GM12878 (cell line): ENCODE measurements around the gene DHX16. TPM values are rescaled to one million over a fixed set of nuclear protein-coding genes. Genes with fewer than 3 reads are reported as not detected.

Experiments
- ATAC-seq: fragments of 200-7000 bp; cut with Tn5 transposase; 3 replicates; pipeline ENCODE4 v1.9.1; 2020; ENCODE audit warnings: mild to moderate bottlenecking, moderate library complexity
- BruUV-seq: library from RNA; stranded (reverse); fragments of 400-500 nt; replicated peaks from 2 replicates; lab custom pipeline; 2021; lab: Mats Ljungman, UMichigan
- CTCF ChIA-PET: fragments of 300-600 bp; sonication (Branson Sonifier 250); formaldehyde crosslinking; extraction: SDS; loops from one replicate; lab custom pipeline; 2021; ENCODE audit warnings: inconsistent platforms; lab: Yijun Ruan, JAX
- POLR2A ChIA-PET: fragments of 350-600 bp; formaldehyde crosslinking; extraction: SDS; loops from one replicate; lab custom pipeline; 2021; ENCODE audit warnings: inconsistent platforms; lab: Charles Lee
- RAD21 ChIA-PET: fragments of 300-600 bp; sonication (Branson Sonifier 250); formaldehyde crosslinking; loops from one replicate; lab custom pipeline; 2023; ENCODE audit warnings: antibody characterized with exemption; ENCODE audit not compliant: unreplicated experiment; lab: Charles Lee
- SMC1A ChIA-PET: fragments of 300-600 bp; sonication (Branson Sonifier 250); formaldehyde crosslinking; loops from one replicate; lab custom pipeline; 2023; ENCODE audit not compliant: unreplicated experiment, uncharacterized antibody; lab: Charles Lee
- DNase-seq: peaks from one replicate; pipeline ENCODE4 v3.0.0-alpha.2; 2011; ENCODE audit warnings: low read depth, low spot score
- FAIRE-seq: peaks from 3 replicates; lab custom pipeline; 2011; peaks lifted over from hg19 to GRCh38; lab: Jason Lieb, UNC
- H2AFZ ChIP-seq: 2 replicates; pipeline ENCODE4 v1.6.0; 2011; ENCODE audit warnings: low read depth, low read length, control low read depth; ENCODE audit not compliant: control insufficient read depth
- H3K27ac ChIP-seq: 2 replicates; pipeline ENCODE4 v1.5.1; 2011; ENCODE audit warnings: control low read depth; ENCODE audit not compliant: control insufficient read depth, insufficient read depth
- H3K27me3 ChIP-seq, 2 experiments: replicated peaks in 1 of 2; 2 replicates each; pipeline versions ENCODE4 v1.6.0 to v1.6.1; 2011; ENCODE audit warnings: low read length in 1 of 2; ENCODE audit not compliant: control insufficient read depth in 2 of 2, insufficient read depth in 2 of 2
- H3K36me3 ChIP-seq, 2 experiments: 2 replicates each; pipeline ENCODE4 v1.5.1; 2011; ENCODE audit warnings: low read length in 1 of 2; ENCODE audit not compliant: control insufficient read depth in 2 of 2, insufficient read depth in 2 of 2
- H3K4me1 ChIP-seq: 2 replicates; pipeline ENCODE4 v1.6.1; 2011; ENCODE audit warnings: mild to moderate bottlenecking, low read length, moderate library complexity, mixed read lengths; ENCODE audit not compliant: control insufficient read depth, insufficient read depth
- H3K4me2 ChIP-seq: 2 replicates; pipeline ENCODE4 v1.6.0; 2011; ENCODE audit warnings: control low read depth; ENCODE audit not compliant: control insufficient read depth, insufficient read depth
- H3K4me3 ChIP-seq: fragments of 200-600 bp; sonication (generic); 2 replicates; pipeline ENCODE4 v1.5.1; 2016
- H3K79me2 ChIP-seq: 2 replicates; pipeline ENCODE4 v1.6.0; 2011; ENCODE audit warnings: low read length; ENCODE audit not compliant: control insufficient read depth, insufficient read depth
- H3K9ac ChIP-seq: 2 replicates; pipeline ENCODE4 v1.8.0; 2011; ENCODE audit warnings: low read length, control low read depth, mixed read lengths; ENCODE audit not compliant: control insufficient read depth, insufficient read depth
- H3K9me3 ChIP-seq: replicated peaks from 3 replicates; pipeline ENCODE4 v1.5.1; 2011; ENCODE audit warnings: mild to moderate bottlenecking, low read length; ENCODE audit not compliant: control insufficient read depth, insufficient read depth
- H4K20me1 ChIP-seq: 2 replicates; pipeline ENCODE4 v1.6.0; 2011; ENCODE audit not compliant: control insufficient read depth, insufficient read depth
- BMI1 ChIP-seq: fragments of 450-650 bp; IDR thresholded peaks from 2 replicates; pipeline ENCODE4 v1.6.1; 2016; ENCODE audit warnings: mild to moderate bottlenecking, moderate library complexity, borderline replicate concordance
- E4F1 ChIP-seq: fragments of 450-650 bp; IDR thresholded peaks from 2 replicates; pipeline ENCODE4 v1.6.1; 2018; ENCODE audit warnings: borderline replicate concordance, mild to moderate bottlenecking; ENCODE audit not compliant: partially characterized antibody
- LARP7 ChIP-seq: fragments of 450-650 bp; IDR thresholded peaks from 2 replicates; pipeline ENCODE4 v1.6.1; 2017; ENCODE audit warnings: mild to moderate bottlenecking
- PAX8 ChIP-seq: fragments of 450-650 bp; IDR thresholded peaks from 2 replicates; pipeline ENCODE4 v1.6.1; 2017; ENCODE audit warnings: mild to moderate bottlenecking, moderate library complexity
- RCOR1 ChIP-seq: conservative IDR thresholded peaks from 2 replicates; pipeline ENCODE4 v1.6.1; 2012; ENCODE audit warnings: low read depth, low read length, improper control_type of control experiment
- SMARCA5 ChIP-seq: fragments of 450-650 bp; IDR thresholded peaks from 2 replicates; pipeline ENCODE4 v1.6.1; 2017; ENCODE audit warnings: mild to moderate bottlenecking
- TAF1 ChIP-seq: IDR thresholded peaks from 2 replicates; pipeline ENCODE4 v1.6.1; 2011; ENCODE audit warnings: mild to moderate bottlenecking, low read depth, low read length, borderline replicate concordance
- WRNIP1 ChIP-seq: IDR thresholded peaks from 2 replicates; pipeline ENCODE4 v1.6.1; 2011; ENCODE audit warnings: low read depth, low read length, improper control_type of control experiment, borderline replicate concordance
- ZNF207 ChIP-seq: fragments of 450-650 bp; IDR thresholded peaks from 2 replicates; pipeline ENCODE4 v1.6.1; 2014; ENCODE audit warnings: antibody characterized with exemption, mild to moderate bottlenecking, borderline replicate concordance
- WGBS: methylation state at CpG from one replicate; pipeline ENCODE4 v1.1.6; 2016; ENCODE audit warnings: low lambda C conversion rate; ENCODE audit not compliant: insufficient replicate concordance, insufficient coverage; ENCODE audit errors: missing lambda C conversion rate; 5-methylcytosine and 5-hydroxymethylcytosine counted together
- in situ Hi-C: fragments of 300-500 bp; cut with MboI; formaldehyde crosslinking; loops from 9 replicates; pipeline ENCODE4 v1.14.3; 2018; ENCODE audit warnings: mixed read lengths
- intact Hi-C: fragments of 100-400 bp; cut with micrococcal nuclease; formaldehyde crosslinking; loops from one replicate; pipeline ENCODE4 v1.14.2; 2022; ENCODE audit not compliant: unreplicated experiment
- polyA plus RNA-seq, 11 experiments: library from polyadenylated mRNA; depleted of rRNA in 4 of 11; unstranded in 6 of 11; stranded (reverse) in 5 of 11; fragments of >200 nt; fragmentation: Nextera tagmentation in 4 of 11; fragmentation: Illumina TruSeq in 1 of 11; extraction: Ambion mirVana in 4 of 11; extraction: Trizol in 1 of 11; gene quantifications; 1 replicate in 1 of 11; 2 replicates in 10 of 11; pipeline versions ENCODE4 v1.2.1 to v1.2.3, GENCODE V29; 2011 to 2016; ENCODE audit warnings: inconsistent platforms in 2 of 11, missing spikeins in 2 of 11, low read depth in 1 of 11
- total RNA-seq, 4 experiments: library from RNA; depleted of rRNA in 3 of 4; stranded (reverse); fragments of >200 nt in 3 of 4; fragmentation: Illumina TruSeq in 1 of 4; extraction: Trizol in 1 of 4; gene quantifications; 2 replicates each; pipeline versions ENCODE4 v1.2.1 to v1.2.3, GENCODE V29; 2013 to 2021
- TF ChIP-seq, protein P1 (sequence below): IDR thresholded peaks from 2 replicates; pipeline ENCODE4 v1.6.1; 2012; ENCODE audit warnings: mild to moderate bottlenecking, low read depth, low read length

Gene DHX16
- total and polyA plus RNA-seq, 10 of the 15 experiments (the other 5 are each of a cell fraction or from before 2014, with no cell fraction given): 10.1 to 41.4 (median 38.3) TPM

DNA sequence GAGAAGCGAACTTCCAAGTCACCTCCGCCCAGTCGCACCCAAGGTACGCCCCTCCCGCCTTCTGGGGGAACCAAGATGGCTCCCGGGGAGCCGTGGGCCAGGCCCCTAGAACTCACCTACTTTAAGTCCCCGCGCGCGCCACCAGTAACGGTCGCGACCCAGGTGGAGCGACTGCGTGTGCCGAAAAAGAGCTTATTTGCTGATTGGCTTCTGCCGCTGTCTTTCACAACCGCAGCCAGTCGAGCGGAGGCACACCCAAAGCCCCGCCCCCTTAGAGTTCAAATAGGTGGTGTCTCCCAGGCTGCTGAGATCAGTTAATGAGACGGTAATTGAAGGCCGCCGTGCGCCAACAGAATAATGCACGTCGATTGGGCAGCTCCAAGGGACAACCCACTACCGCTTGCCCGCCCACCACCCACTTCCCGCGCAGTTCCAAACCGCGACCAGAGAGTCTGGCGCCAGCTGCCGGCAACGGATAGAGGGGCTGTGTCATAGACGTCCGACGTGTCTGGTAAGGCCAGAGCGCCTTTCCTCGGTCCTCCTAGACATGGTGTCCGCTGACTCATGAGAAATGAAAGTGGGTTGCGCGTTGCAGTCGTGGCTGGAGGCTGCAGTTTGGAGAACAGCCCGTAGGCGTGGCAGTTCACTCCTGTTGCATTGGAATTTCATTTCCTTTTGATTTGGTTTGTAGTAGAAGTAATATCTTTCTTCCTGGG is 44.5 kb upstream of the DHX16 start, which contains the start of gene MDC1 (continued):
- no peak for TF ChIP-seq E4F1
- TF ChIP-seq RCOR1: no peak
- no peak for TF ChIP-seq ZNF207

- RAD21 ChIA-PET: interaction anchor here (0.7 to 11.2 kb wide), 14 partner anchors 14 to 371 kb away, joined by 3 to 209 read pairs (median 3); partner anchors contain the start of genes DHX16, GNL1, NRM and VARS2
- FAIRE-seq: no peak
- peak overlapping the region; percentile 81 for H3K4me3 ChIP-seq
- SMC1A ChIA-PET: interaction anchor here (0.7 to 17.7 kb wide), 4 partner anchors 14 to 167 kb away, joined by 3 to 265 read pairs (median 38); partner anchors contain the start of gene NRM
- CTCF ChIA-PET: interaction anchor here (0.6 to 22.7 kb wide), 8 partner anchors 14 to 373 kb away, joined by 3 to 487 read pairs (median 4); partner anchors contain the start of gene NRM
- POLR2A ChIA-PET: interaction anchor here (0.5 to 11.6 kb wide), 15 partner anchors 14 to 196 kb away, joined by 3 to 200 read pairs (median 5); partner anchors contain the start of genes FLOT1, GNL1, NRM and PRR3
- no peak for ATAC-seq
- H3K36me3 ChIP-seq: peaks cover 5 to 6% of the 10 kb centered on the region in 2 experiments; a peak in 3 of 4 replicates
- peak overlapping the region; percentile 98 for H3K9ac ChIP-seq
- peak overlapping the region; percentile 97 for H3K4me2 ChIP-seq
- no peaks in the 10 kb centered on the region for H4K20me1 ChIP-seq
- TSS peak; percentile 71 for BruUV-seq
- intact Hi-C loops: loop anchor here (1.0 kb wide), 3 partner anchors 30 to 100 kb away; partner anchors contain the start of genes MRPS18B and PPP1R10
- no peaks in the 10 kb centered on the region for H3K9me3 ChIP-seq
- peaks cover 53% of the 10 kb centered on the region for H3K79me2 ChIP-seq
- peak overlapping the region; percentile 98 for H3K27ac ChIP-seq
- H3K4me1 ChIP-seq: peaks cover 20% of the 10 kb centered on the region
- no peaks in the 10 kb centered on the region for H3K27me3 ChIP-seq
- WGBS: 4% methylated on average over 8 of the region's 8 CpGs
- no peak for TF ChIP-seq ZNF207
- TF ChIP-seq BMI1: no peak
- no peak for TF ChIP-seq WRNIP1
- peak; percentile 57 for TF ChIP-seq LARP7
- TF ChIP-seq, protein P1, sequence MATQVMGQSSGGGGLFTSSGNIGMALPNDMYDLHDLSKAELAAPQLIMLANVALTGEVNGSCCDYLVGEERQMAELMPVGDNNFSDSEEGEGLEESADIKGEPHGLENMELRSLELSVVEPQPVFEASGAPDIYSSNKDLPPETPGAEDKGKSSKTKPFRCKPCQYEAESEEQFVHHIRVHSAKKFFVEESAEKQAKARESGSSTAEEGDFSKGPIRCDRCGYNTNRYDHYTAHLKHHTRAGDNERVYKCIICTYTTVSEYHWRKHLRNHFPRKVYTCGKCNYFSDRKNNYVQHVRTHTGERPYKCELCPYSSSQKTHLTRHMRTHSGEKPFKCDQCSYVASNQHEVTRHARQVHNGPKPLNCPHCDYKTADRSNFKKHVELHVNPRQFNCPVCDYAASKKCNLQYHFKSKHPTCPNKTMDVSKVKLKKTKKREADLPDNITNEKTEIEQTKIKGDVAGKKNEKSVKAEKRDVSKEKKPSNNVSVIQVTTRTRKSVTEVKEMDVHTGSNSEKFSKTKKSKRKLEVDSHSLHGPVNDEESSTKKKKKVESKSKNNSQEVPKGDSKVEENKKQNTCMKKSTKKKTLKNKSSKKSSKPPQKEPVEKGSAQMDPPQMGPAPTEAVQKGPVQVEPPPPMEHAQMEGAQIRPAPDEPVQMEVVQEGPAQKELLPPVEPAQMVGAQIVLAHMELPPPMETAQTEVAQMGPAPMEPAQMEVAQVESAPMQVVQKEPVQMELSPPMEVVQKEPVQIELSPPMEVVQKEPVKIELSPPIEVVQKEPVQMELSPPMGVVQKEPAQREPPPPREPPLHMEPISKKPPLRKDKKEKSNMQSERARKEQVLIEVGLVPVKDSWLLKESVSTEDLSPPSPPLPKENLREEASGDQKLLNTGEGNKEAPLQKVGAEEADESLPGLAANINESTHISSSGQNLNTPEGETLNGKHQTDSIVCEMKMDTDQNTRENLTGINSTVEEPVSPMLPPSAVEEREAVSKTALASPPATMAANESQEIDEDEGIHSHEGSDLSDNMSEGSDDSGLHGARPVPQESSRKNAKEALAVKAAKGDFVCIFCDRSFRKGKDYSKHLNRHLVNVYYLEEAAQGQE: no peak
- TF ChIP-seq TAF1: no peak
- peak; percentile 87; the same call in 1 of the 2 replicates for TF ChIP-seq PAX8
- TF ChIP-seq SMARCA5: 0 out of 2 replicates have a peak, but pooled peaks have one; percentile 10
- peak overlapping the region; percentile 70 for H2AFZ ChIP-seq
- DNase-seq: no peak
- in situ Hi-C loops: loop anchor here (5.0 kb wide), 2 partner anchors 35 to 100 kb away; partner anchors contain the start of genes MRPS18B and PPP1R10
These were observed 44.0 kb upstream of the DHX16 start for GRCh38 chr6:30716879-30717128.
